H7 (cell line): Measurements from ENCODE around the gene MGAT4B. TPM values are rescaled to one million over a fixed set of nuclear protein-coding genes. Genes with fewer than 3 reads are reported as not detected.
A peak's percentile ranks its signal among the peaks of the same experiment; 100 is the strongest.

Source experiments
- DNase-seq: peaks from one replicate; pipeline ENCODE4 v3.0.0; 2012
- H3K27me3 ChIP-seq: 2 replicates; pipeline ENCODE4 v1.6.0; 2011; ENCODE audit warnings: mild to moderate bottlenecking, low read length; ENCODE audit not compliant: control insufficient read depth, insufficient read depth
- H3K36me3 ChIP-seq: replicated peaks from 2 replicates; pipeline ENCODE4 v1.5.1; 2011; ENCODE audit warnings: low read length; ENCODE audit not compliant: control insufficient read depth, insufficient read depth
- H3K4me3 ChIP-seq: 2 replicates; pipeline ENCODE4 v1.5.1; 2011; ENCODE audit warnings: low read depth, mild to moderate bottlenecking, control low read depth, low read length, moderate library complexity; ENCODE audit not compliant: insufficient read depth
- total RNA-seq: library from RNA; depleted of rRNA; stranded (reverse); fragments of >200 nt; shearing (Covaris generic); gene quantifications from 2 replicates; pipeline ENCODE4 v1.2.3, GENCODE V29; 2014

The MGAT4B gene
- total RNA-seq, 1 experiment from 2014 or later: 131 TPM

GRCh38 chr5:179766726-179767455 is 39.8 kb downstream of the MGAT4B start:
- Histone ChIP-seq H3K36me3 (peaks cover 36% of the 10 kb centered on the region), H3K4me3 (no peak overlapping the region), H3K27me3 (no peaks in the 10 kb centered on the region)
- peak; percentile 10 for DNase-seq

DNA sequence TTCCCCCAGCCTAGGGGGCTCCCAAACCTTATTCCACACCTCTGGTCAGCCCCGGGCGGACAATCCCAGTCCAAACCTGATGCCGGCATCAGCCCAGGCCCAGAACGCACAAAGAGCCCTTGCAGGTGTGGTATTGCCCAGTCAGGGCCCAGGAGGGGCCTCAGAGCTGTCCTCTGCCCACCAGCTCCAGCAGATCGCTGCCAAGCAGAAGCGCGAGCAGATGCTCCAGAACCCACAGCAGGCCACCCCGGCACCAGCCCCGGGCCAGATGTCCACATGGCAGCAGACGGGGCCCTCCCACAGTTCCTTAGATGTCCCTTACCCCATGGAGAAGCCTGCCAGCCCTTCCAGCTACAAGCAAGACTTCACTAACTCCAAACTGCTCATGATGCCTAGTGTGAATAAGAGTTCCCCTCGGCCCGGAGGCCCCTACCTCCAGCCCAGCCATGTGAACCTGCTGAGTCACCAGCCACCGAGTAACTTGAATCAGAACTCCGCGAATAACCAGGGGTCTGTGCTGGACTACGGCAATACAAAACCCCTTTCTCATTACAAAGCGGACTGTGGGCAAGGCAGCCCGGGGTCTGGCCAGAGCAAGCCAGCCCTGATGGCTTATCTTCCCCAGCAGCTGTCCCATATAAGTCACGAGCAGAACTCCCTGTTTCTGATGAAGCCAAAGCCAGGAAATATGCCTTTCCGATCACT is 40.5 kb downstream of the MGAT4B start:
- DNase-seq: no peak
- Histone ChIP-seq H3K36me3 (peaks cover 32% of the 10 kb centered on the region), H3K4me3 (no peak overlapping the region)

DNA sequence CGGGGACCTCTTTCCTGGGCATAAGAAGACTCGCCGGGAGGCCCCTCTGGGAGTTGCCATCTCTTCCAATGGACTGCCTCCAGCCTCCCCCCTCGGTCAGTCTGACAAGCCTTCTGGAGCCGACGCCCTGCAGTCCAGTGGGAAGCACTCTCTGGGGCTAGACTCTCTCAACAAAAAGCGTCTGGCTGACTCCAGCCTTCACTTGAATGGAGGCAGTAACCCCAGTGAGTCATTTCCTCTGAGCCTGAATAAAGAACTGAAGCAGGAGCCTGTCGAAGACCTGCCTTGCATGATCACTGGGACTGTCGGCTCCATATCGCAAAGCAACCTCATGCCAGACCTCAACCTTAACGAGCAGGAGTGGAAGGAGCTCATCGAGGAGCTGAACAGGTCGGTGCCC is 41.3 kb downstream of the MGAT4B start:
- no peak for DNase-seq
- no peak overlapping the region for H3K4me3 ChIP-seq
- H3K27me3 ChIP-seq: no peaks in the 10 kb centered on the region
- H3K36me3 ChIP-seq: peaks cover 26% of the 10 kb centered on the region

More for the DNA sequence above, 40.5 kb downstream of the MGAT4B start:
- H3K27me3 ChIP-seq: no peaks in the 10 kb centered on the region

GRCh38 chr5:179764056-179764455 is 42.6 kb downstream of the MGAT4B start:
- peaks cover 20% of the 10 kb centered on the region for H3K36me3 ChIP-seq
- DNase-seq: no peak
- H3K27me3 ChIP-seq: no peaks in the 10 kb centered on the region
- no peak overlapping the region for H3K4me3 ChIP-seq

- Histone ChIP-seq H3K36me3 (peaks cover 16% of the 10 kb centered on the region), H3K27me3 (no peaks in the 10 kb centered on the region), H3K4me3 (no peak overlapping the region)
- peak; percentile 90 for DNase-seq
Observed at GRCh38 chr5:179763215-179763945, 43.3 kb downstream of the MGAT4B start.

- H3K36me3 ChIP-seq: peaks cover 16% of the 10 kb centered on the region
- H3K4me3 ChIP-seq: no peak overlapping the region
- no peak for DNase-seq
- H3K27me3 ChIP-seq: no peaks in the 10 kb centered on the region
Observed at GRCh38 chr5:179762781-179763176, 43.9 kb downstream of the MGAT4B start.

- H3K4me3 ChIP-seq: no peak overlapping the region
- peaks cover 16% of the 10 kb centered on the region for H3K36me3 ChIP-seq
- DNase-seq: no peak
- H3K27me3 ChIP-seq: no peaks in the 10 kb centered on the region
Observed at GRCh38 chr5:179762079-179762780, 44.4 kb downstream of the MGAT4B start.

GRCh38 chr5:179759581-179760551 is 46.8 kb downstream of the MGAT4B start:
- Histone ChIP-seq H3K27me3 (no peaks in the 10 kb centered on the region), H3K4me3 (no peak overlapping the region), H3K36me3 (no peaks in the 10 kb centered on the region)
- DNase-seq: no peak

DNA sequence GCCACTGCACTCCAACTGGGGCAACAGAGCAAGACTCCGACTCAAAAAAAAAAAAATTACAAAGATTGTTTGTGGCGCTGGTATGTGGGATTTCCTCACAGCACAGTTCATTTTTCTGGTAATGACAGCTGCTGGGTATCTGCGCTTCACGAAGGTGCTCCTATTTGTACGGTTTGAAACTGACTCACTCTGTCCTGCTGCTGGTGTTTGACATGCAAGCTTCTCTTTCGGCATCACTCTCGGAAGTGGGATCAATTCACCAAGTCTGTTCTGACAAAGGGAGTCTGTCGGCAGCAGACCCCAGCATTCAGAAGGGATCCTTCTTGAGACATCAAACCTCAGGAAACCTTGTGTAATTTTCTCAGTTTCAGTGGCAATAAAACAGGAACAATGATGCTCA is 47.7 kb downstream of the MGAT4B start:
- Histone ChIP-seq H3K27me3 (no peaks in the 10 kb centered on the region), H3K4me3 (no peak overlapping the region), H3K36me3 (no peaks in the 10 kb centered on the region)
- no peak for DNase-seq

- H3K36me3 ChIP-seq: no peaks in the 10 kb centered on the region
- H3K27me3 ChIP-seq: no peaks in the 10 kb centered on the region
- peak; percentile 62 for DNase-seq
- H3K4me3 ChIP-seq: no peak overlapping the region
Observed at GRCh38 chr5:179755022-179755421, 51.6 kb downstream of the MGAT4B start.

- Histone ChIP-seq H3K36me3 (no peaks in the 10 kb centered on the region), H3K4me3 (no peak overlapping the region), H3K27me3 (no peaks in the 10 kb centered on the region)
- DNase-seq: no peak
Observed at GRCh38 chr5:179753971-179754370, 52.7 kb downstream of the MGAT4B start.

DNA sequence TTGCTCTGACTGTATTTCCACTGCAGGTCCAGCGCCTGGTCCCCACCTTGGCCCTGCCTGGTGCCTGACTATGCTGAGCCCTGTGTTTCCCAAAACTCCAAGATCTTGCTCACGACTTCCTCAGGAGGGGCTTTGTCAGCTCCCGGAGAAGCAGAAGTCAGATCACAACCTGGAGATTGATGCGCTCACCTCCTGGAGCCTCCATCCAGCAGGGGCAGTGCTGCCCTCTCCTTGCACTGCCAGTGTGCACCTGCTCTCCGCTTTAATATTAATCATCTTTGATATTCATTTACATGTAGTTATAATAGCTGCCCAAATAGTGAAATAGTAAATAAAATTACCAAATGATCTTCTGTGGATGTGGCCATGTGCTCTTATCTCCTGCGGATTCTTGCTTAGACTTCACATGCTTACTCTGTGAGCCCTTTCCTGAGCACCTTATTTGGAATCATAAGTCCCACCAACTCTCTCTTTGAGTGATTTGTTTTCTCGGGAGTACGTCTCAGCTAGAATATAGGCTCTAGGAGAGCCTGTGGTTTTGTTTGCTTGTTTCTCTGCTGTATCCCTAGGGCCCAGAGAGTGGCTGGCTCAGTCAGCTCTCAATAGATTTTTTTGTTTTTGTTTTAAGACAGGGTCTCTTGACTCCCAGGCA is 56.7 kb downstream of the MGAT4B start:
- no peak for DNase-seq
- H3K27me3 ChIP-seq: no peaks in the 10 kb centered on the region
- peaks cover 3% of the 10 kb centered on the region for H3K36me3 ChIP-seq
- H3K4me3 ChIP-seq: no peak overlapping the region

- H3K36me3 ChIP-seq: peaks cover 3% of the 10 kb centered on the region
- no peaks in the 10 kb centered on the region for H3K27me3 ChIP-seq
- no peak for DNase-seq
- no peak overlapping the region for H3K4me3 ChIP-seq
Observed at GRCh38 chr5:179747811-179748210, 58.9 kb downstream of the MGAT4B start.
